SK-N-DZ (cell line): ENCODE measurements around the gene CORO1A.
A peak's percentile ranks its signal among the peaks of the same experiment; 100 is the strongest.
"Not testable (repeated sequence)": the region's sequence is repeated elsewhere in the genome, so short reads cannot be mapped to it uniquely, and the experiment has no call there.

ENCODE experiments used
- DNase-seq: peaks from one replicate; pipeline ENCODE4 v3.0.0-alpha.2; 2015; ENCODE audit warnings: low spot score

Gene CORO1A

GRCh38 chr16:30170145-30170544 lies 13.3 kb upstream of the CORO1A start:
- DNase-seq, result not testable (repeated sequence)

- DNase-seq, result no peak
These were observed 10.3 kb upstream of the CORO1A start for GRCh38 chr16:30173054-30173453.

- not testable (repeated sequence) for DNase-seq
These were observed 6.5 kb upstream of the CORO1A start for GRCh38 chr16:30176876-30177275.

- DNase-seq, result no peak
These were observed 4.2 kb upstream of the CORO1A start for GRCh38 chr16:30179195-30179594.

GRCh38 chr16:30179931-30180330 lies 3.5 kb upstream of the CORO1A start:
- no peak for DNase-seq

- DNase-seq, result no peak
These were observed 2.7 kb upstream of the CORO1A start for GRCh38 chr16:30180741-30181140.

GRCh38 chr16:30184096-30184890 lies 891 bp downstream of the CORO1A start:
- DNase-seq, result no peak

GRCh38 chr16:30184891-30185682 lies 1.7 kb downstream of the CORO1A start:
- no peak for DNase-seq

- no peak for DNase-seq
These were observed 2.5 kb downstream of the CORO1A start for GRCh38 chr16:30185683-30186421.

- no peak for DNase-seq
These were observed 3.0 kb downstream of the CORO1A start for GRCh38 chr16:30186444-30186781.

- peak; percentile 37 for DNase-seq
These were observed 3.6 kb downstream of the CORO1A start for GRCh38 chr16:30186782-30187555.

- no peak for DNase-seq
These were observed 4.1 kb downstream of the CORO1A start for GRCh38 chr16:30187556-30187865.

- DNase-seq, result no peak
These were observed 4.7 kb downstream of the CORO1A start for GRCh38 chr16:30187971-30188561.

GRCh38 chr16:30191158-30191557 lies 7.8 kb downstream of the CORO1A start:
- not testable (repeated sequence) for DNase-seq

- not testable (repeated sequence) for DNase-seq
These were observed 9.7 kb downstream of the CORO1A start for GRCh38 chr16:30193098-30193497.

GRCh38 chr16:30193615-30194014 lies 10.2 kb downstream of the CORO1A start, which contains the start of the genes BOLA2B and SLX1A:
TSS of gene BOLA2B (minus strand) at chr16:30193666. CDS start at chr16:30193595, 71 bp downstream.
TSS of gene SLX1A (plus strand) at chr16:30193875. CDS start at chr16:30194085, 210 bp downstream.
- DNase-seq, result not testable (repeated sequence)

GRCh38 chr16:30194172-30194925 lies 10.9 kb downstream of the CORO1A start:
- DNase-seq, result not testable (repeated sequence)

- DNase-seq, result not testable (repeated sequence)
These were observed 13.6 kb downstream of the CORO1A start for GRCh38 chr16:30197001-30197400.

GRCh38 chr16:30199049-30199448 lies 15.6 kb downstream of the CORO1A start, which contains the start of gene SULT1A3:
TSS of gene SULT1A3 (plus strand) at chr16:30199255. CDS start at chr16:30200729, 1,474 bp downstream.
- not testable (repeated sequence) for DNase-seq
